Vagina (tissue), 2 donors: ENCODE measurements around the gene AK4. TPM values are rescaled to one million over a fixed set of nuclear protein-coding genes. Genes with fewer than 3 reads are reported as not detected.

Experiments used
- DNase-seq, 2 donors: peaks; one replicate each; pipeline ENCODE4 v3.0.0-alpha.2; 2017; ENCODE audit errors: extremely low spot score in 2 of 2
- H3K27ac ChIP-seq: fragments of 200-600 bp; sonication (generic); one replicate; pipeline ENCODE4 v1.5.1; 2019
- H3K27me3 ChIP-seq: fragments of 200-600 bp; sonication (generic); one replicate; pipeline ENCODE4 v1.5.1; 2019
- H3K36me3 ChIP-seq, 2 donors: fragments of 200-600 bp; sonication (generic); one replicate each; pipeline ENCODE4 v1.5.1; 2017 to 2019
- H3K4me1 ChIP-seq: fragments of 200-600 bp; sonication (generic); one replicate; pipeline ENCODE4 v1.5.1; 2019
- H3K4me3 ChIP-seq, 2 donors: fragments of 200-600 bp; sonication (generic); 1 replicate in 1 of 2; 2 replicates in 1 of 2; pipeline ENCODE4 v1.5.1; 2016 to 2019
- H3K9me3 ChIP-seq: fragments of 200-600 bp; sonication (generic); one replicate; pipeline ENCODE4 v1.5.1; 2019
- CTCF ChIP-seq, 3 experiments: fragments of 450-650 bp in 2 of 3; fragments of 200-600 bp in 1 of 3; sonication (generic) in 1 of 3; IDR thresholded peaks; one replicate each; pipeline ENCODE4 v1.5.1; 2017 to 2019; ENCODE audit warnings: antibody characterized with exemption in 3 of 3, mild to moderate bottlenecking in 2 of 3, moderate library complexity in 2 of 3
- POLR2A ChIP-seq, 2 donors: fragments of 450-650 bp; IDR thresholded peaks; one replicate each; pipeline ENCODE4 v1.6.1; 2017; ENCODE audit warnings: antibody characterized with exemption in 2 of 2, mild to moderate bottlenecking in 2 of 2, moderate library complexity in 2 of 2
- POLR2AphosphoS5 ChIP-seq, 2 donors: sonication (generic); formaldehyde crosslinking; IDR thresholded peaks; one replicate each; pipeline ENCODE4 v1.9.0; 2017; ENCODE audit warnings: antibody characterized with exemption in 2 of 2, mild to moderate bottlenecking in 2 of 2, low read depth in 1 of 2; ENCODE audit not compliant: insufficient read depth in 1 of 2
- intact Hi-C: fragments of 100-400 bp; cut with DNase I; formaldehyde crosslinking; loops from one replicate; pipeline ENCODE4 v1.15.1; 2023
- small RNA-seq: library from RNA; depleted of rRNA; stranded (forward); fragments of <200 nt; gene quantifications from one replicate; pipeline ENCODE3, GENCODE V24; 2016
- total RNA-seq: library from RNA; depleted of rRNA; stranded (reverse); fragments of >200 nt; gene quantifications from one replicate; pipeline ENCODE4 v1.2.3, GENCODE V29; 2016

AK4 gene
- total RNA-seq, 1 donor from 2014 or later: 22.1 TPM

- intact Hi-C loops: no loop called here
- H3K36me3 ChIP-seq: no peaks in the 10 kb centered on the region
- H3K4me3 ChIP-seq: no peak overlapping the region
- TF ChIP-seq POLR2AphosphoS5 (IDR thresholded peaks at IDR 0.05; ENCODE audit: insufficient read depth in 1 of 2, low read depth in 1 of 2) (no peak), CTCF (IDR thresholded peaks at IDR 0.05) (no peak), POLR2A (IDR thresholded peaks at IDR 0.05) (no peak)
- no peak for DNase-seq
- no peaks in the 10 kb centered on the region for H3K27me3 ChIP-seq
- H3K9me3 ChIP-seq: no peaks in the 10 kb centered on the region
- no peak overlapping the region for H3K27ac ChIP-seq
- H3K4me1 ChIP-seq: no peaks in the 10 kb centered on the region
Observed at GRCh38 chr1:65276197-65276939, 128.4 kb downstream of the AK4 start.

DNA sequence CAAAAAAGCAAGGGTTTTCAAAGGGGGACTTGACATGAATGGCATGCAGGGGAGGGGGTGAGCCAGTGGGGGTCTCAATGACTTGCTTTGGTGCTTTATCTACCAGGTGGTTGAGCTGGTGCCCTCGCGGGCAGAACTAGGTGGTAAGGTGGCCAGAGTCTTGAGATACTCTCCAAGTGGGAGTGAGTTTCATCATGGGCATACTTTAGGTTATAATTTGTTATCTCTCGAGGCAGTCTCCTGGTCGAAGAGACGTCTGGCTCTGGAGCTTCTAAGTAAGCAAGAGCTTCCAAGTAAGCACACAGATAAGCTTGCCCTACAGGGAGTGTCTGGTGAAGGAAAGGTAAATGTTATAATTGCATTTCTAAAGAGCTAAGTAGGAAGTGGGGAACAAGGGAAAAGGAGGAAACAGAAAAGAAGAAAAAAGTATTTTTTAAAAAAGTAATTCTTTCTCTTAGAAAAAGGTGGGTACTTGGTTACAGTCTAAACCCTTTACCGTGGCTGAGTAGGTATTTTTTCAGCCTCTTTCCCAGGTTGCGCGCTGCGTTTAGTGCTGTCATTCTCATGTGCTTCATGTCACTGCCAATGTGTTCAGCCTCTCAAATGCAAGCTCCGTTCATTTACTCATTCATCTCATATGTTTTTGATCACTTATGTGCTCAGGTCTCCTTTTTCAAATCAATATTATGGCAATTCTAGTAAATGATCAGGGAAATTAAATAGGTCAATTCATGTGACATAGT is 129.8 kb downstream of the AK4 start:
- Histone ChIP-seq H3K4me3 (no peak overlapping the region), H3K4me1 (no peaks in the 10 kb centered on the region), H3K27ac (no peak overlapping the region), H3K36me3 (no peaks in the 10 kb centered on the region), H3K27me3 (no peaks in the 10 kb centered on the region), H3K9me3 (no peaks in the 10 kb centered on the region)
- no peak for TF ChIP-seq CTCF (IDR thresholded peaks at IDR 0.05)
- no peak for DNase-seq
- intact Hi-C loops: no loop called here

GRCh38 chr1:65278376-65279069 is 130.5 kb downstream of the AK4 start:
- H3K36me3 ChIP-seq: no peaks in the 10 kb centered on the region
- no peak overlapping the region for H3K27ac ChIP-seq
- TF ChIP-seq POLR2AphosphoS5 (IDR thresholded peaks at IDR 0.05; ENCODE audit: insufficient read depth in 1 of 2, low read depth in 1 of 2) (no peak), POLR2A (IDR thresholded peaks at IDR 0.05) (no peak), CTCF (IDR thresholded peaks at IDR 0.05) (no peak)
- no peak overlapping the region for H3K4me3 ChIP-seq
- DNase-seq: no peak
- intact Hi-C loops: no loop called here
- H3K27me3 ChIP-seq: no peaks in the 10 kb centered on the region
- no peaks in the 10 kb centered on the region for H3K9me3 ChIP-seq
- H3K4me1 ChIP-seq: no peaks in the 10 kb centered on the region

DNA sequence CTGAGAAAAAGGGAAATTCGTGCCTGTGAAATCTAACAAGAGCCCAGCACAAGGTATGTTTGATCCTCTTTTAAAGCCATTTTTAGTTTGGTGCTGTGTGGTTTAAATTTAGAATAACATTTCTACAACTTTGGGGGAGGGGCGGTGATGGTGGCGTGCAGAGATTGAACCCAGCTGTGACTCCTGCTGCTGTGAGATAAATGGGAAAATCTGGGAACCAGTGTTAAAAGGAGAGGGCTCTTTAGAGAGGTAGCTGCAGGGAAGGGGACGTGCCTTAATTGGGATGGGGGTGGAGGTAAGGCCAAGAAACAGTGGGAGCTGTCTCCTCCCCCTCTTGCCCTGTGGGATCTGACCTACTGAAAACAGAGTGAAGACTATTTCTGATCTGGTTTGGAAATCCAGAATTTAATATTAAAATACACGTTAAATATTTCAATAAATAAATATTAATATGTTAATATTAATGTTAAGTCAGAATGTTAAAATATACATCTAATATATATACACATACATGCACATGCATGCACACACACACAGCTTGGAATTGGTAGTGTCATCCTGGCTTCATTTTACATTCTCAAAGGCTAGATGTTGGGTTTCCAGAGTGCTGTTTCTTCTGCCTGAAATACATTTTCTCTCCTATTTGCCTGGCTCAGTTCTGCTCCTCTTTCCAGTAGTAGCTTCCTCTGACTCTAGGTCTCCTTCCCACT is 131.2 kb downstream of the AK4 start:
- H3K36me3 ChIP-seq: no peaks in the 10 kb centered on the region
- intact Hi-C loops: no loop called here
- DNase-seq: no peak
- no peaks in the 10 kb centered on the region for H3K27me3 ChIP-seq
- H3K4me1 ChIP-seq: no peaks in the 10 kb centered on the region
- H3K4me3 ChIP-seq: no peak overlapping the region
- TF ChIP-seq POLR2AphosphoS5 (IDR thresholded peaks at IDR 0.05; ENCODE audit: insufficient read depth in 1 of 2, low read depth in 1 of 2) (no peak), POLR2A (IDR thresholded peaks at IDR 0.05) (no peak), CTCF (IDR thresholded peaks at IDR 0.05) (no peak)
- no peak overlapping the region for H3K27ac ChIP-seq
- H3K9me3 ChIP-seq: no peaks in the 10 kb centered on the region

Small RNAs within 50 kb of the gene (small RNA-seq; reads per million reads assigned to genes)
- not detected for gene RPS29P7

Other genes starting within 250 kb of the AK4 start
- 93.3 TPM for gene JAK1, start 181.7 kb upstream of the AK4 start, total RNA-seq
- 5.6 TPM for gene DNAJC6, start 161.3 kb downstream of the AK4 start, total RNA-seq